ENCODE results near the gene RPL6.
"Not testable (repeated sequence)": the region's sequence is repeated elsewhere in the genome, so short reads cannot be mapped to it uniquely, and the experiment has no call there.

The RPL6 gene

GRCh38 chr12:112418273-112418607 lies 8.8 kb upstream of the RPL6 start:
- H3K79me2 ChIP-seq, result peaks cover 16% of the 10 kb centered on the region
- H3K4me1 ChIP-seq, result peaks cover 3% of the 10 kb centered on the region
- H3K36me3 ChIP-seq (ENCODE audit: control insufficient read depth, insufficient read depth, low read length), result no peaks in the 10 kb centered on the region
- no peaks in the 10 kb centered on the region for H3K27me3 ChIP-seq (ENCODE audit: control insufficient read depth, insufficient read depth, low read length)
- peak overlapping the region; percentile 99 for H3K4me2 ChIP-seq (ENCODE audit: low read length)
- H2AFZ ChIP-seq, result peak overlapping the region; percentile 91
- peak overlapping the region; percentile 97 for H3K4me3 ChIP-seq (ENCODE audit: low read depth, low read length)
- H3K9me3 ChIP-seq (ENCODE audit: control insufficient read depth, low read length), result no peaks in the 10 kb centered on the region
- no peak for TF ChIP-seq CTCF (IDR thresholded peaks at IDR 0.05)
- H3K27ac ChIP-seq, result peak overlapping the region; percentile 68
- peak overlapping the region; percentile 31 for H3K9ac ChIP-seq

- H2AFZ ChIP-seq; H3K4me2 ChIP-seq (ENCODE audit: low read length); H3K4me1 ChIP-seq: not testable (repeated sequence)
Measured at GRCh38 chr12:112415457-112415856, 6.1 kb upstream of the RPL6 start.

GRCh38 chr12:112413855-112414625 lies 4.6 kb upstream of the RPL6 start:
- Histone ChIP-seq H3K9ac (no peak overlapping the region), H3K27ac (no peak overlapping the region), H3K79me2 (peaks cover 8% of the 10 kb centered on the region), H2AFZ (no peak overlapping the region), H3K9me3 (ENCODE audit: control insufficient read depth, low read length) (no peaks in the 10 kb centered on the region), H3K4me2 (ENCODE audit: low read length) (no peak overlapping the region), H3K4me1 (no peaks in the 10 kb centered on the region), H3K27me3 (ENCODE audit: control insufficient read depth, insufficient read depth, low read length) (no peaks in the 10 kb centered on the region), H3K4me3 (ENCODE audit: low read depth, low read length) (no peak overlapping the region), H3K36me3 (ENCODE audit: control insufficient read depth, insufficient read depth, low read length) (no peaks in the 10 kb centered on the region)
- TF ChIP-seq CTCF (IDR thresholded peaks at IDR 0.05), result no peak

More at GRCh38 chr12:112415457-112415856, 6.1 kb upstream of the RPL6 start:
- not testable (repeated sequence) for H3K27me3 ChIP-seq (ENCODE audit: control insufficient read depth, insufficient read depth, low read length); H3K9ac ChIP-seq; H3K36me3 ChIP-seq (ENCODE audit: control insufficient read depth, insufficient read depth, low read length); H3K9me3 ChIP-seq (ENCODE audit: control insufficient read depth, low read length); H3K27ac ChIP-seq; H3K4me3 ChIP-seq (ENCODE audit: low read depth, low read length)
- H3K79me2 ChIP-seq, result peaks cover 16% of the 10 kb centered on the region

GRCh38 chr12:112409906-112410244 lies 470 bp upstream of the RPL6 start:
- no peaks in the 10 kb centered on the region for H3K27me3 ChIP-seq (ENCODE audit: control insufficient read depth, insufficient read depth, low read length)
- peaks cover 3% of the 10 kb centered on the region for H3K4me1 ChIP-seq
- no peak overlapping the region for H3K4me2 ChIP-seq (ENCODE audit: low read length)
- no peak overlapping the region for H3K27ac ChIP-seq
- no peaks in the 10 kb centered on the region for H3K79me2 ChIP-seq
- H2AFZ ChIP-seq, result peak overlapping the region; percentile 98
- H3K9ac ChIP-seq, result no peak overlapping the region
- H3K36me3 ChIP-seq (ENCODE audit: control insufficient read depth, insufficient read depth, low read length), result no peaks in the 10 kb centered on the region
- H3K9me3 ChIP-seq (ENCODE audit: control insufficient read depth, low read length), result no peaks in the 10 kb centered on the region
- no peak for TF ChIP-seq CTCF (IDR thresholded peaks at IDR 0.05)
- no peak overlapping the region for H3K4me3 ChIP-seq (ENCODE audit: low read depth, low read length)

- peak overlapping the region; percentile 89 for H3K27ac ChIP-seq
- no peaks in the 10 kb centered on the region for H3K9me3 ChIP-seq (ENCODE audit: control insufficient read depth, low read length)
- no peaks in the 10 kb centered on the region for H3K79me2 ChIP-seq
- no peaks in the 10 kb centered on the region for H3K27me3 ChIP-seq (ENCODE audit: control insufficient read depth, insufficient read depth, low read length)
- H2AFZ ChIP-seq, result peak overlapping the region; percentile 98
- H3K9ac ChIP-seq, result peak overlapping the region; percentile 70
- peaks cover 3% of the 10 kb centered on the region for H3K4me1 ChIP-seq
- no peaks in the 10 kb centered on the region for H3K36me3 ChIP-seq (ENCODE audit: control insufficient read depth, insufficient read depth, low read length)
- H3K4me3 ChIP-seq (ENCODE audit: low read depth, low read length), result peak overlapping the region; percentile 94
- H3K4me2 ChIP-seq (ENCODE audit: low read length), result peak overlapping the region; percentile 98
- TF ChIP-seq CTCF (IDR thresholded peaks at IDR 0.05), result no peak
Measured at GRCh38 chr12:112408621-112409020, 784 bp downstream of the RPL6 start.

GRCh38 chr12:112407683-112408082 lies 1.7 kb downstream of the RPL6 start:
- not testable (repeated sequence) for H3K4me1 ChIP-seq; H3K79me2 ChIP-seq; H3K4me3 ChIP-seq (ENCODE audit: low read depth, low read length); H2AFZ ChIP-seq; H3K9ac ChIP-seq; H3K4me2 ChIP-seq (ENCODE audit: low read length); H3K36me3 ChIP-seq (ENCODE audit: control insufficient read depth, insufficient read depth, low read length); H3K9me3 ChIP-seq (ENCODE audit: control insufficient read depth, low read length); H3K27ac ChIP-seq; H3K27me3 ChIP-seq (ENCODE audit: control insufficient read depth, insufficient read depth, low read length)
